Measurements from ENCODE around the gene PAX2.
A peak's percentile ranks its signal among the peaks of the same experiment; 100 is the strongest.

Gene PAX2

DNA sequence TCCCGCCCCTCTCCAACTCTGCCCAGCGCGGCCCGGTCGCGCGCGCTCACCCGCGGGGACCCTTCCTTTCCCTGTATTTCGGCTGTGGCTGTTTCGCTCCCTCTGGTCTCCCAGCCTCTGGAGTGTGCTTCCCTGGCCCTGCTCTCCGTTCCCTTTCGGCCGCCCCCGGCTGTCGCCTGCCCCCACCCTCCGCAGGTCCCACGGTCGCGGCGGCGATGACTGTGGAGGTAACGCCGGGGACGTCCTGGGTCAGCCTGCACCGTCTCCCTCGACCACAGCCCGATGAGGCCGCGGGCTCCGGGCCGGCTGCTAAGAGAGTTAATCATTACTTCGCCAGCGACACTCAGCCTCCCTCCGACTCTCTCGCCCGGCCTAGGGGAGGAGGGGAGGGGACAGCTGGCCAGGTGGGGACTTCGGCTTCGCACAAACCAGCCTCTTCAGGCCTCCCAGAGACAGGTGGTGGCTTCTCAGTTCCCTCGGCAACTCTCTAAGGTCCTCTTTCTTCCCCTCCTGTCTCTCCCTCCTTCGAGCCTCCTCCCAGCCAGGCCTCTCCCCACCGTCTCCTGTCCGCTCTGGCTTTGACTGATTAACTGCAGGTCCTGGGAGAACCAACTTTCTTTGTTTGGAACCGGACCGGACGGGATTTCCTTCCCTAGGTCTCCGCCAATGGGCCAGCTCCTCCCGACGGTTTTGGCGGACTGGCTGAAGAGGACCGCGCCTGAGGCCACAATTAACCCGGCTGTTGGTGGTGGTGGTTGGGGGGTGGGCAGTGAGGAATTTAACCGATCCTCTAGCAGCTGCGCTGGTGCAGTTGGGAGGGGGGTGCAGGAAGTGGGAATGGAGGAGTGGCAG lies 5.6 kb upstream of the PAX2 start:
- DNase-seq (ENCODE audit: low read depth in 2 of 2): no peak

DNA sequence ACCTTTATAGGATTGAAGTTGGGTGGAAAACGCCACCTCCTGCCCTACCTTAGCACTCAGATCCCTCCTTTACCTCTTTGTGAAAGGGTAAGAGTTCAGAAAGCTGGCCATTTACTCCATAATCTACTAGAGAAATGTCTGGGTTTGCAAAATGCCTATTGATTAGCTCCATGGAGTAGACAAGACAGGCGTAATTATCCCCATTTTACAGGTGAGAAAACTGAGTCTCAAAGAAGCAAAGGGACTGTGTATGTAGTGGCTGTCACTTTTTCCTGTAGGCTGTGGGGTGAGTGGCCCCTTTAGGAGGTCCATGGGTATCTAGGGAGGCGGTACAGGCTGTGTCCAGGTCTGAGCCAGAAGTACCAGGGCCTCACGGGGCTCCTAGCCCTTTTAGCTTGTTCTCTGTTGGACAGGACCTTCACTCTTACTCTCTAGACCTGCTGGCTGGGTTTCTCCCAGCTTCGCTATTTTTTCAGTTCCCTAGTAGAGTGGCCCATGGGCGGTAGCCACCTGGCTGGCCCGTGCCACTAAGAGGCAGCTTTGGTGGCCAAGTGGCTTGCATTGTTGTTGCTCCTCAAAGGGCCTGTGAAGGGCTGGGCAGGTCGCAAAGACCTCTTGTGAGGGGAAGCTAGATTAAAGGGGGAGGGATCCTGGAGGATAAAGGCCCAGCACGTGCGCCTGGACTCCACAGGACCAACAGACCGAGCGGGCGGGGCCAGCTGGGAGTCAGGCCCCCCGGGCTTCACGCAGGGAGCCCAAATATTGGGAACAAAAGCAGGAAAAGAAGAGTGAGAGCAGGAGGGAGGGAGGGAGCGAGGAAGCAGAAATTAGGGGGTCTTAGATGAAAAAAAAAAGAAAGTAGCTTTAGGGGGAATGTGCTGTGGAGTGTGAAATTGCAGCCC lies 4.7 kb upstream of the PAX2 start:
- DNase-seq (ENCODE audit: low read depth in 2 of 2): no peak

DNA sequence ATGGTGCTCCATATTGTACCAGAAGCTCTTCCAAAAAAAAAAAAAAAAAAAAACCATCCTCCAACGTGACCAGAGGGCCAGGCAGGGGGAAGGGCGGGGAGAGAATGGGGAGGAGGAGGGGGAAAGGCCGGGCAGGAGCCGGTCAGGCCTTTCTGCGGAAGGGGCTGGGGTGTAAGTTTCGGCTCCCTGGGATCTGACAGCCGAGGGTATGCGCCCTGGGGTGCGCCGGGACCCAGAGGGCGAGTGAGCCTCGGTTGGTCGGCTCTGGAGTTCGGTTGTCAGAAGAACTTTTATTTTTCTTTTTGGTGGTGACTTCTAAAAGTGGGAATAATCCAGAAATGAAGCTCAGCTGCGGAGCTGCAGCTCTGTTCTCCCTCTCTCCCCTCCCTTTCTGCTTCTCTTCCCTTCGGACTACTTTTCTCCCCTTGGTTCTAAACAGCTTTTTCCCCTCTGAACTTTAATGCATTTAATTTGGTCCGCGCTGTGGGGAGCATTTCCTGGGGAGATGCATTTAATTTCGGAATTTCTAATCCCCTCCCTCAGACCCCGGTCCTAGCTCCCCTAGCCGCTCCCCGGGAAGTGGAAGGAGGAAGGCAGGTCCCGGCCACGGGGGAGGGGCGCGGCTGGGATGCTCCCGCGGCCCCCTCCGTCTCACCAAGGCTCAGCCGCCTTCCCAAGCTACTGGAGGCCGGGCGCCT lies 3.9 kb upstream of the PAX2 start:
- no peak for DNase-seq (ENCODE audit: low read depth in 2 of 2)

DNA sequence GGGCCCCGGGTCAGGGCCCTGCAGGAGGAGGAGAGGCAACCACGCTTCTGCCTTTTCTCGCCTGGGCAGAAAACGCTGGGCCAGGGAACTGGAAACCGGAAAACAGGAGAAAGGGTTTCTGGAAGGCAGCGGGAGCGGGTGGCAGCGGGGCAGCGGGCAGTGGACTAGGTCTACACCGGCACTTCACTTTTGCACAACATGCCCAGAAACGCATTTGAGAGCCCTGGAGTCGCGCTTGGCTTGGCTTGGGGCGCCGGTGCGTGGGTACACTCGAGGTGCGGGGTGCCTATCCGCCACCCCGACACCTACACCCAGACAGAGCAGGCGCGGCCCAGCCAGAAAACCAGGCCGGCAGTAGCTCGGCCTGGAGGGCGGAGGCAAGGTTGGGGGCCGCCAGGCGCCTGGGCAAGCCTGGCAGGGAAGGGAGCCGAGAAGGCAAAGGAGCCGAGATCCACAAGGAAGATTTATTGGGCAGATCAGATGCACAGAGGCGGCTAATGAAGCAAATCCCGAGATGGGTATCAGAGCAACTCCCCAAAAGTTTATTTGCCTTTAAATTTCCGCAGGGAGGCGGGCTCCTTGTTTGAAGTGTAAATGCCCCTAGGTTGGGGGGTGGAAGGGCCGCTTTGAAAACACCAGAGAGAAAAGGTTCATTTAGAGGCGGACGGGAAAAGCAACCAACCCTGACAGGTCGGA lies 3.2 kb upstream of the PAX2 start:
- no peak for DNase-seq (ENCODE audit: low read depth in 2 of 2)

DNA sequence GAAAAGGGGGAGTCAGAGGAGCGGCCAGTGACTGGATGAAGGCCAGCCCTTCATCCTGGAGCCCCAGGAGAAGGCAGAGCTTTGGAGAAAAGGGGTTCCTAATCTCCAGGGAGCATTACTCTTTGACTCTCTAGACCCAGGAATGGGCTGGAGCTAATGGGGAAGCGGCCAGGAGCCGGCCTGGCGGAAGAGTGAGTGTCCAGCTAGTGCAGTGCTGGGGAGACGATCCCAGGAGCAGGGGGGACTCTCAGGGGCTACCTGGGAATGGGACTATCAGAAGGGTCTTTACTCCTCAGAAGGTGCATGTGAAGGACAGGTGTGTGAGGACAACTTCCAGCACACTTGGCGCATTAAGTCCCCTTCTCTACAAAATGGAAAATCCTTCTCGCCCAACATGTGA lies 2.4 kb upstream of the PAX2 start:
- DNase-seq (ENCODE audit: low read depth in 2 of 2): no peak

DNA sequence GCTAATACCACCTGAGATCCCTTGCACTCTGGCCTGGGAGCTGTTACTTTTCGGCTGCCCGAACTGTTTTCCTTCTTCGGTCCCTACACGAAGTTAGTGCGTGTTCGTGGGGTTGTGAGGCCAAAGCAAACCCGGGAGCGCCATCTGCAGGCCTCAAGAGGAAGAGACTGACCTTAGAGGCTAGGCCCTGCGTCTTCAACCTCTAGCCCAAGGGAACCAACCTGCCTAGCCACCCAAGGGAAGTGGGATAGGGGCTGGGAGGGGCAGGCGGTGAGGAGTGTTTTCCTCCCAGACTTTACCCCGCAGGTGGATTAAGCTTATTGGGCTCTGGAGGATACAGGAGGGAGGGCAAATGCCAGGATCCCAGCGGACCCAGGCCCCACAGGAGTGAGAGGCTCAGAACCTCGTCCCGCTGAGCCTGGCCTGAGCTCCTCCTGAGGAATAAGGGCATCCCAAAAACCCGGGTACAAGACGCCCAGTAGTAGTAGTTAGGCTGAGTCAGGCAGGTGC lies 1.7 kb upstream of the PAX2 start:
- DNase-seq (ENCODE audit: low read depth in 2 of 2): peak in 1 of 2 experiments; percentile 10

DNA sequence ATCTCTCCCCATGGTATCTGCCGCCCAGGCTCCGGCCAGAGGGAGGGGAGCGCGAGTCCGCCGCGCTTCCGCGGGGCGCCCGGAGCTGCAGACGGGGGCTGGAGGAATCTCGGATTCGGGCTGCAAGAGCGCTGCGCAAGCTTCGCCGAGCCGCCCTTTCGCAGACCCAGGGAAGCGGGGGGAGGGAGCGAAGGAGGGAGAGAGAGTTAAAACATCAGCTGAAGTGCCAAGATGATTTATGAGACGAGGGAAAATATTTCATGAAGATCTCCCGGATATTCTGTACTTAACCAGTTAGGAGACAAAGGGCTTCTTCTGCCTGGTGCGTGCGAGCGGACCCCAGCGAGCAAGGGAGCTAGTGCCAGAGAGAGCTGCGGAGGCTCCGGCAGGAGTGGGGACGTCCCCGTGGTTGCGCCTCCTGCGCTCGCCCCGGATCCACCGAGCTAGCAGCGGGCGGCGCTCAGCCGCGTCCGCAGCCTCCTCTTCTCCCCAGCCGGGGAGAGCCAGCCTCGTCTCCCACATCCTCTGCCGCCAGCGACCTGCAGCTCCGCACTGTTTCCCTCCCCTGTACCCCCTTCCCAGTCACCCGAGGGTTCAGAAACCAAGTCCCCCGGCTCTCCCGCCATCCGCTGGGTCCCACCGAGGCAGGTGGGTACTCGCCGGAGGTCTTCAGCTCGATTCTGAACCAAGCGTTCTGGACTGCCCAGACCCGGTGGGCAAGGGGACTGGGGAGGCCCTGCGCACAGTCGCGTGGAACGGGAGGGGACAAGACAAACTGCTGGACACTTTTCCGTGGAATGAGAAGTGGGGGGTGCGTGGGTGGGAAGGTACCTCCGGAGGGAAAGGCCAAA lies 1.0 kb upstream of the PAX2 start:
- no peak for DNase-seq (ENCODE audit: low read depth in 2 of 2)

DNA sequence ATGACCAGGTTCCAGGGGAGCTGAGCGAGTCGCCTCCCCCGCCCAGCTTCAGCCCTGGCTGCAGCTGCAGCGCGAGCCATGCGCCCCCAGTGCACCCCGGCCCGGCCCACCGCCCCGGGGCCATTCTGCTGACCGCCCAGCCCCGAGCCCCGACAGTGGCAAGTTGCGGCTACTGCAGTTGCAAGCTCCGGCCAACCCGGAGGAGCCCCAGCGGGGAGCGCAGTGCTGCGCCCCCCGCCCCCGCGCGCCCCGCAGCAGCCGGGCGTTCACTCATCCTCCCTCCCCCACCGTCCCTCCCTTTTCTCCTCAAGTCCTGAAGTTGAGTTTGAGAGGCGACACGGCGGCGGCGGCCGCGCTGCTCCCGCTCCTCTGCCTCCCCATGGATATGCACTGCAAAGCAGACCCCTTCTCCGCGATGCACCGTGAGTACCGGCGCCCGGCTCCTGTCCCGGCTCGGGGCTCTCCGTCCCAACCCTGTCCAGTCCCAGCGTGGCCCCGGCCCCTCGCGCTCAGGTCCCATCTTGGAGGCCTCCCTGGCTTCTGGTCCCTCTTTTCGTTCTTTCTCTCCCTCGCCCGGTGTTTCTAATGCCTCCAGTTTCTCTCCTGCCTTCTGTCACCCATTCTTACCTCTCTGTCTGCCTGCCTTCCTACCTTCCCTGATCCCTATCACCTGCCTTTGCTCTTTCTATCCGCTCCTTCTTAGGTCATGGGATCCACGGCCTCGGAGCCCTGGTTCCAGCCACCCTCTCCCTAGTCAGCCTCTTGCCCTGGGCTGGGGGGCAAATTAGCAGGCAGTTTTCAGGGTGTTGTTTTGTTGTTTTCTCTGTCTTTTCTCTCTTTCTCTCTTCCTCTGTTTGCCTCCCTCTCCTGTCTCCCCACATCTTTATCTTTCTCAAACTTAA lies 751 bp downstream of the PAX2 start:
- no peak for DNase-seq (ENCODE audit: low read depth in 2 of 2)

DNA sequence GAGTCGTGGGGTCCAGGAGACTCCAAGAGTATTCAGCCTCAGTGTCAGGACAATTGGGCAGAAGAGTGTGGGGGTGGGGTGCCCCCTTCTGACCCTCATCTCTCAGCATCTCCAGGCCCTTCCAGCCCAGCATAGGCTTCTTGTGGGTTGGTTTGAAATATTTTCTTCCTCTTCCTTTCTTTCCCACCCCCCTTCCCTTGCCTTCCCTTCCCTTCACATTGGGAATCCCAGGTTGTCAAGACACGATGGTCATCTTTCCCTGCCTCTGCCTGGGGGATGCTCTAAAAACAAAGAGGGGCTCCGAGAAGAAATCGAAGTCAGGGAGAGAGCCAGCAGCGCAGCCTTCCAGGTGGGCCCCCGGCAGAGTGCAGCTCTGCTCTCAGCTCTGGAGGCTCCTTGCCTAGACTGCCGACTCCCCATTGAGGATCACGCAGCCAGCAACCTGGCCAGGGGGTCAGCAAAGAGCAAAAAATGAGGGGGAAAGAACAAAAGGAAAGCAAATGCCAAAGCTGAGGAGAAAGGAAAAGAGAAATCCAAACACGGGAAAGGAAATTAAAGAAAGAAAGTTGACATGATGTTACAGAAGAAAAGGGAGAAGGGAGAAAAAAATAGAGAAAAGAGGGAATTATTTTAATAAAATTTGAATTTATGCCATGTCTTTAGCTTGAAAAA lies 1.5 kb downstream of the PAX2 start:
- no peak for DNase-seq (ENCODE audit: low read depth in 2 of 2)

DNA sequence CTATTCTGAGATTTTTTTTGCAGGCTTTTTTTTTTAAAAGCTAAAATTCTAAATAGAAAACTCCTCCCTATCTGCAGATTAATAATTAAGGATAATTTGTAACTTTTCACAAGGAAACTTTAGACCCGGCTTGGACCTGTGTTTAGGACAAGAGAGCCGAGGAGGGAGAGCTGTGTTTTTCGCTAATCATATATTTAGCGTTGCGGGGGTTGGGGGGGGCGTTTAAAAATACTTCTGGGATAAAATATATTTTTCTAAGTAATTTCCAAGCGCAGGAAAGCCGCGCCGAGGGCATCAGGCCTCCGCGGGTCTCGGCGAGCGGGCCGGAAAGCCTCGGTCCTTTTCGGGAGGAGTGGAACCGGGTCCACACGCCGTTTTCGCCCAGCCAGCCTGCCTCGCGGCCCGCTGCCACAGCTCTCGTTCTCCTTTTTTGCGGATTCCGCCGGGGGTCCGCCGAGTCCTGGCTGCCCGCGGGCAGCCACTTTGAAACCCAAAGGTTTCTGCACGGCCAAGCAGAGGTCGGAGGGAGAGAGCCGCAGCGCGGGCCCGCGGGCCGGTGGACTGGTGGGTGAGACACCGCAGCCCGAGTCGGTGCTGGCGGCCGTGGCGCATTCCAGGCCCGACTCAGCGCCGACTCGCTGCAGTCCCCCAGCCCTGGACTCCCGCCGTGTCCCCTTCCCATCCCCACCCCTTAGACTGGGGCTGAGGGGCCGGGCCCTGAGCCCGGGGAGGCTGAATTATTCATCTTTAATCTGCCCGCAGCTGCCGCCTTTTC lies 2.3 kb downstream of the PAX2 start:
- DNase-seq (ENCODE audit: low read depth in 2 of 2): no peak

DNA sequence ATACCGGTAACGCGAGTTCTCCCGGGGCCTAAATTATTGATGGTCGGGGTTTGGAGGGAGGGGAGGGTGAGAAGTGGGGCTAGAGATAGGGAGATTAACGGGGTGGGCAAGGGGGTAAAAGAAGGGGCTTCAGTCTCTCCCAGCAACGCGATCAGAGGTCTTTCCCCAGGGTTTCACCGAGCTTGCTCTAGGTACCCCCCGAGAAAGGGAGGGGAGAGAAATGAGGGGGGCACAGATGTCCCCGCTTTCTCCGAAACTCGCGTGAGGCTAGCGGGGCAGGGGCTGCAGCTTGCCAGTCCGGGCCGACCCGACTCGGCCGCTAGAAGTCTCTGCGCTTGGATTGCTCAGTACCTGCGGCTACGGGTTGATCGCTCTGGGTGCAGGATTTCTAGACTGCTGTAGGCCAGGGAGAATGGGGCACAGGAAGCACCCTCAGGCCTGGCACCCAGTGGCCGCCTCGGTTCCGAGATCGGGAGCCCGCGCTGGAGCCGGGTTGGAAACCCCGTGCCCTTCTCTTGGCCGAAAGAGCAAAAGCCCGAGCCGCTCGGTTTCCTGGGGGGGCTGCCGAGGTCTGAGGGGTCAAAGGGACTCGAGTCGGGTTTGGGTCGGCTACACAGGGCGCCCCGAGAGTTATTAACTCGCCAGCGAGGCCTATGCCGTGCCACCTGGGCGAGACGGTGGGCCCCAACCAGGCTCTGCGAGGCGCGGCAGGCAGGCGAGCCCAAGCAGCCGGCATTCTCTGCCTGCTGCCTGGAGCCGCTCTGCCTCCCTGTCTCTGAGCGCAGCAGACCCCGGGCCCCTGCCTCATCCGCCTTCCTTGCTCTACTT lies 3.1 kb downstream of the PAX2 start:
- DNase-seq (ENCODE audit: low read depth in 2 of 2): no peak

DNA sequence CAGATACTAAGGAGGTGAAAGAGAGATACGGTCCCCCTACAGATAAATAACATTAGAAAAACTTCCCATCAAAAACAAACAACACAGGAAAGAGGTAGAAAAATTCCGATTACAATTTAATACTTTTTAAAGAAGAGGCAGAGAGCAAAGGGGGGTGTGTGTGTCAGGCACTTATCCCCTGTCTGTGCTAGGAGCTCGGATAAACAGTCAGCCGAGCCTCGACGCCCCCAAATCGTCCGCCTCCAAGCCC lies 3.6 kb downstream of the PAX2 start:
- no peak for DNase-seq (ENCODE audit: low read depth in 2 of 2)

DNA sequence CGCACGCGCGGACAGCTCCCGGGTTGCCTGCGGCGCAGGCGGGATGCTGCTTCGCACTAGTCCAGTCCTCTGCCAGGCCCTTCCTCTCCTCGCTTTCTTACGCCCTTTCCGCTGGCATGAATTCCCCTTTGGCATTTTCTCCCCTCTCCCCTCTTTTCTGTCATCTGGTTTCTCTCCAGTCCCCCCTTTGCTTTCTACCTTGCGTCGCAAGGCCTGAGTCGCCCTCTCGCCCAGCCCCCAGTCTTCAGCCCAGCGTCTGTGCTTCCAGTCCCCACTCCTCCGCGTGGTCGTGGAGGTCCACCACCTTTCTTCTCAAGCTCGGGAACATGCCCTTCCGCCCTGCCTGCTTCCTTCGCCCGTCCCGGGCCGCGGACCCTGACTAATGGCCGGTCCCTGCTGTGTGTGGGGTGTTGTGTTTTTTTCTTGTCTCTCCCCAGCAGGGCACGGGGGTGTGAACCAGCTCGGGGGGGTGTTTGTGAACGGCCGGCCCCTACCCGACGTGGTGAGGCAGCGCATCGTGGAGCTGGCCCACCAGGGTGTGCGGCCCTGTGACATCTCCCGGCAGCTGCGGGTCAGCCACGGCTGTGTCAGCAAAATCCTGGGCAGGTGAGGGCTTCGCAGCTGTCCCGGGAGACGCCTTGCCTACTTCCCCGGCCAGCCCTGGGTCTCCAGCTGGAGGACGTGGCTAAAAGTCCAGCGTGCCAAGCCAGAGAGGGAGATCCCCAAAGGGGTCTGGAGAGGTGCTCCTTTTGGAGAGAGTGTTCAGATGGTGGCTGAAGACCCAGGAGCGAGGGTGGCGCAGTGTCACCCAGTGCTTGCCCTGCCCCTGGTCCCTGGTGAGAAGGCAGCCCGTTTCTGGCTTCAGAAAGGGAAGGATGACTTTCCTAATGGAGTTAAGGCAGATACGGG lies 4.2 kb downstream of the PAX2 start:
- DNase-seq (ENCODE audit: low read depth in 2 of 2): no peak

DNA sequence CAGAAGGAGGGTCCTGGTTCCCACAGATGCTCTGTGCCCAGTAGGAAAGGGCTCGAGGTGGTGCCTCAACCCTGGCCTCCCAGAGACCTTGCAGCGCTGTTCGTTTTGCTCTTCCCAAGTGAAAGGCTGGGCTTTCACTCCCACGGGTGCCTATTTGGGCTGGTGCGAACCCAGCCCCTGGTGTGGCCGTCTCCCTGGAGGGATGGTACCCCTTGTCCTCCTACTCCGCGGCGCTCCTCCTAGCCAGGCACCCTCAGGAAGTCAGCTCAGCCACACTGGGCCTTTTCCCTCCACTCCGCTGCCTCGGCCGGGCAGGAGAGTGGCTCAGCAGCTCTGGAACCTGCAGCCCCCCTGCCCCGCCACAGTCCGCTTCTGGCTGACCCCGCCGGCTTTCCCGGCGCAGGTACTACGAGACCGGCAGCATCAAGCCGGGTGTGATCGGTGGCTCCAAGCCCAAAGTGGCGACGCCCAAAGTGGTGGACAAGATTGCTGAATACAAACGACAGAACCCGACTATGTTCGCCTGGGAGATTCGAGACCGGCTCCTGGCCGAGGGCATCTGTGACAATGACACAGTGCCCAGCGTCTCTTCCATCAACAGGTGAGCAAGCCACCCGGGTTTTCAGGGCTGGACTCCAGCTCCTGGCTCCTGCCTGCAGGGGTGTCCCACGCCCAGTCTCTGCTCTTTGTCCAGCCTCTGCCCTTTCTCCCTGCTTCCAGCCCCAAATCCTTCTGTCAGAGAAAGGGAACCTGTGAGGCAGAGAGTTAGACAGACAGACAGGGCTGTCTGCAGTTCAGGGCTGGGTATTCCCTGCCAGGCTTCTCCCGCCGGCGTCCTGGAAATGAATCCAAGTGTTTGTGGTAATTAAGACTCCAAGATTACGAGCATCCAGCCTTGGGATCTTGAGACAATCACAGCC lies 5.2 kb downstream of the PAX2 start:
- no peak for DNase-seq (ENCODE audit: low read depth in 2 of 2)

DNA sequence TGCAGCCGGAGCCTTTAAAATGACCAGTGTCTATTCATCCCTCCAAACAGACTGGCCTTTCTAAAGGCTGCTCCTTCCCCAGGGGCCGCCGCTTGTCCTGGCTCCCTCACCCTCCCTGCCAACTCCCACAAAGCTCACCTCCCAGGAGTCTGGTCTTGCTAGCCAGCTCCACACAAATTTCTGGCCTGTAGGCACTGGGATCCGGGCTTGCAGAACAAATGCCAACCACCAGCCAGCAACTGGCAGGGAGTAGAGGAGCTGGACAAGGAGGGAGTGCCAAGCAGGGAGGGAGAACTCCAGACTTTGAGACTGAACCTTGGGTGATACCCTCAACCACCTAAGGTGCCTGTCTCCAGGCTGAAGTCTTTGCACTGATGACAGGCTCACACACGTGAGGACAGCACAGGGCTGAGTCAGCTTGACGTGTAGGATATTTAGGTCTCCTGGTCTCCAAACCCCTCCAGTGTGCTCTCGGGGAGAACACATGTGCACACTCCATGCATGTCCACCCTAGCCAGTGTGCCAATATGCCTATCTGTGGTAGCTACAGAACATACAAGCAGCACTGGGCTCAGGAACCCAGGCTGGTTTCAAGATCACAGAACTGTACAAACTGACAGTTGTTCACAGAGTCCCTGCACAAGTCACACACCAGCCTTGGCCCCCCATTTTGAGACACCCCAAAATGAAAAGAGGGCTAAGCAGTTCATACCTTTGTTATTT lies 6.0 kb downstream of the PAX2 start:
- DNase-seq (ENCODE audit: low read depth in 2 of 2): no peak

Measured in fibroblast of skin of left biceps (primary cell).